T-helper 17 cell (primary cell): ENCODE measurements around the gene IZUMO1R. TPM values are rescaled to one million over a fixed set of nuclear protein-coding genes. Genes with fewer than 3 reads are reported as not detected.
"Not testable (repeated sequence)": the region's sequence is repeated elsewhere in the genome, so short reads cannot be mapped to it uniquely, and the experiment has no call there.

Experiments used
- ATAC-seq: fragments of 150-1000 bp; cut with Tn5 transposase; 2 replicates; pipeline ENCODE4 v1.10.0; 2021; ENCODE audit warnings: mild to moderate bottlenecking, moderate library complexity
- DNase-seq, 3 donors: peaks; one replicate each; pipeline versions ENCODE4 v3.0.0 to v3.0.0-alpha.2; 2020 to 2021
- H3K9me3 ChIP-seq: one replicate; pipeline ENCODE4 v1.7.0; 2013; ENCODE audit warnings: low read length, mild to moderate bottlenecking; ENCODE audit not compliant: control insufficient read depth, poor library complexity, severe bottlenecking
- H3K27ac Mint-ChIP-seq: one replicate; pipeline ENCODE4 v1.8.0; 2022; ENCODE audit warnings: mild to moderate bottlenecking, moderate library complexity, mixed read lengths
- H3K27me3 Mint-ChIP-seq: one replicate; pipeline ENCODE4 v1.8.0; 2022; ENCODE audit warnings: mixed read lengths
- H3K36me3 Mint-ChIP-seq: one replicate; pipeline ENCODE4 v1.8.0; 2022; ENCODE audit warnings: low read depth, mixed read lengths
- H3K4me1 Mint-ChIP-seq: one replicate; pipeline ENCODE4 v1.8.0; 2022; ENCODE audit warnings: mild to moderate bottlenecking, mixed read lengths
- H3K4me3 Mint-ChIP-seq: one replicate; pipeline ENCODE4 v1.8.0; 2022; ENCODE audit warnings: mild to moderate bottlenecking, moderate library complexity, mixed read lengths
- total RNA-seq, 4 donors: library from RNA in 2 of 4; stranded (reverse) in 2 of 4; gene quantifications; one replicate each; pipeline ENCODE4 v1.2.3 and lab custom pipeline; 2022 to 2026

The IZUMO1R gene
- total RNA-seq, 2 donors from 2014 or later, result not detected

- DNase-seq, result no peak
- no peak for ATAC-seq
- no peak overlapping the region for H3K4me3 Mint-ChIP-seq
- no peaks in the 10 kb centered on the region for H3K36me3 Mint-ChIP-seq
- H3K27me3 Mint-ChIP-seq, result peaks cover 29% of the 10 kb centered on the region
- H3K4me1 Mint-ChIP-seq, result no peaks in the 10 kb centered on the region
- H3K27ac Mint-ChIP-seq, result no peak overlapping the region
- H3K9me3 ChIP-seq, result peaks cover 2% of the 10 kb centered on the region
These were observed 31.7 kb downstream of the IZUMO1R start for GRCh38 chr11:94336033-94336432.

- H3K4me3 Mint-ChIP-seq, result no peak overlapping the region
- ATAC-seq, result no peak
- peaks cover 25% of the 10 kb centered on the region for H3K27me3 Mint-ChIP-seq
- no peaks in the 10 kb centered on the region for H3K36me3 Mint-ChIP-seq
- H3K9me3 ChIP-seq, result peaks cover 2% of the 10 kb centered on the region
- no peak overlapping the region for H3K27ac Mint-ChIP-seq
- DNase-seq, result no peak
- H3K4me1 Mint-ChIP-seq, result no peaks in the 10 kb centered on the region
These were observed 34.3 kb downstream of the IZUMO1R start for GRCh38 chr11:94338651-94339050.

- no peak overlapping the region for H3K27ac Mint-ChIP-seq
These were observed 37.9 kb downstream of the IZUMO1R start for GRCh38 chr11:94342250-94342649.

GRCh38 chr11:94343495-94343894, 39.1 kb downstream of the IZUMO1R start:
- no peaks in the 10 kb centered on the region for H3K27me3 Mint-ChIP-seq

More at GRCh38 chr11:94342250-94342649, 37.9 kb downstream of the IZUMO1R start:
- Mint-ChIP-seq H3K27me3 (peaks cover 2% of the 10 kb centered on the region), H3K4me3 (no peak overlapping the region), H3K4me1 (no peaks in the 10 kb centered on the region), H3K36me3 (no peaks in the 10 kb centered on the region)
- no peaks in the 10 kb centered on the region for H3K9me3 ChIP-seq
- DNase-seq, result no peak
- no peak for ATAC-seq

GRCh38 chr11:94346311-94346710, 41.9 kb downstream of the IZUMO1R start:
- not testable (repeated sequence) for ATAC-seq, H3K36me3 Mint-ChIP-seq, H3K27ac Mint-ChIP-seq, H3K9me3 ChIP-seq, H3K27me3 Mint-ChIP-seq, DNase-seq, H3K4me3 Mint-ChIP-seq, H3K4me1 Mint-ChIP-seq

More at GRCh38 chr11:94343495-94343894, 39.1 kb downstream of the IZUMO1R start:
- H3K4me1 Mint-ChIP-seq, result no peaks in the 10 kb centered on the region
- no peak overlapping the region for H3K4me3 Mint-ChIP-seq
- no peak overlapping the region for H3K27ac Mint-ChIP-seq
- no peaks in the 10 kb centered on the region for H3K9me3 ChIP-seq
- no peaks in the 10 kb centered on the region for H3K36me3 Mint-ChIP-seq
- no peak for ATAC-seq
- no peak for DNase-seq

GRCh38 chr11:94350850-94351563, 46.6 kb downstream of the IZUMO1R start:
- H3K9me3 ChIP-seq, H3K27ac Mint-ChIP-seq, H3K4me1 Mint-ChIP-seq, H3K36me3 Mint-ChIP-seq, DNase-seq, H3K4me3 Mint-ChIP-seq, ATAC-seq: not testable (repeated sequence)
- H3K27me3 Mint-ChIP-seq, result peaks cover 23% of the 10 kb centered on the region

Other genes starting within 250 kb of the IZUMO1R start
- gene PANX1, start 175.7 kb upstream of the IZUMO1R start, total RNA-seq, result 10 to 100 TPM in 1 of 2 donors, 1 to 10 TPM in 1; 7.1 to 19.8 TPM
- under 1 TPM; 0.10 to 0.22 TPM for gene GPR83, start 96.8 kb downstream of the IZUMO1R start, total RNA-seq
- 10 to 100 TPM; 21.5 to 22.6 TPM for gene MRE11, start 189.3 kb downstream of the IZUMO1R start, total RNA-seq
- 10 to 100 TPM; 27.4 to 38.1 TPM for gene ANKRD49, start 189.4 kb downstream of the IZUMO1R start, total RNA-seq
- not detected for gene C11orf97, start 207.9 kb downstream of the IZUMO1R start, total RNA-seq
- gene FUT4, start 239.3 kb downstream of the IZUMO1R start, total RNA-seq, result 1 to 10 TPM; 3.6 to 5.2 TPM